ENCODE data around the gene CASQ2.

Gene CASQ2

GRCh38 chr1:115658646-115659045 lies 109.9 kb downstream of the CASQ2 start:
- no peak for DNase-seq

DNA sequence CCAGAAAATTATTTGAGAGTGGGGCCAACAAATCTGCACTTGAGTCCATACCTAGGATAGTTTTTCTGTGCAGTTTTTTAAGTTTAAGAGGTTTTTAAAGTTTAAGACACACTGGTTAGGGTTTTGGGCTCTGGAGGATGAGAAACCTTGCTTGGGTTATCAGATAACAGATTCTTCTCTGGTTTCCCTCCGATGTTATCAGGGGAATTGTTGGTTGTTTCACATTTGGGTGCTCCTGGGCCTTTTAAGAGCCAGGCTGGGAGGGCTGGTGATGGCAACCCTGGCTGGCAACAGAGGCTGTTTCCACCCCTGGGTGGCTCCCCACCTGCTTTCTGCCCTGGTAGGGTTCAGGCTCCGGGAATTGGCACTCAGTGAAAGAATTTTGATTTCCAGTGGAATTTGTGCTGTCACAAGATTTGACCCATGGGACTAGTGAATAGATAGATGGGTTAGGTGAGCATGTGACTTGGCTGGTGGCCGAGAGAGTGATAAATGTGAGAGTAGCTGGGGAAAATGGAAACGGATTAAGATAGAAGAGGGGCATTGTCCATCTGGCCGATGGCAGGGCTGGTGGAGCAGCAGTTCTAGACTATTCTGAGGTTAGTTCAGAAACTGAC lies 111.9 kb downstream of the CASQ2 start:
- no peak for DNase-seq

DNA sequence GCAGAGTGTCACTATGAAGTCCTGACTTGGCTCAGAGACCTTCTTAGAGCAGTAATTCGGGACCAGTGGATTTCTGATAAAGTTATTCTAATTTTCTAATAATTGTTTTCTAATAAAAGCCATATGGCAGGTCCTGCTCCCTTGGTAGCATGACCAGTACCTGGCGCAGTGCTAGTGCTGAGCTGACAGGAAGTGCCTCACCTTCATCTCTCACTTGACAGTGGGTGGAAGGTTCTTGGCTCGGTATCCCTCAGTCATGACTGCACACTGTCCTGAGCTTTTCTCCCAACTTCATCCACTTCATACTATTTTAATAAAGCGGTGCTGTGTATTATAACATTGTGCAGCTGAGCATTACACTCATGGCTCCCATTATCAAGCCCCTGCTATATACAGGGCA lies 112.6 kb downstream of the CASQ2 start:
- DNase-seq, result no peak

DNA sequence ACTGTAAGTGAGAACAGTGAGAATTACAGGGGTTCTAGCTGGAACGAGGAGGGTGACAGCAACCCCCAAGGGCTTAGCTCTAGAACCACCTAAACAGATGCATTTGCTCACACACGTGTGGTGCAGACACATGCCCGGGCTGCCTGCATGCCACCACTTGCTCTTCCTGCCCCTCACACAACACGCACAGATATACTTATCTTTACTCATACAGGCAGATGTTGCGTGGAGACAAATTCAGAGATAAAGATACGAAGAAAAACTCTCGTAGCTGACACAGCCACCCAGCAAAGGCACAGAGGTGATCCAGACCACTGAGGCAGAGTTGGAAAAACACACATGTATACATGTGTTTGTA lies 113.2 kb downstream of the CASQ2 start:
- no peak for DNase-seq

DNA sequence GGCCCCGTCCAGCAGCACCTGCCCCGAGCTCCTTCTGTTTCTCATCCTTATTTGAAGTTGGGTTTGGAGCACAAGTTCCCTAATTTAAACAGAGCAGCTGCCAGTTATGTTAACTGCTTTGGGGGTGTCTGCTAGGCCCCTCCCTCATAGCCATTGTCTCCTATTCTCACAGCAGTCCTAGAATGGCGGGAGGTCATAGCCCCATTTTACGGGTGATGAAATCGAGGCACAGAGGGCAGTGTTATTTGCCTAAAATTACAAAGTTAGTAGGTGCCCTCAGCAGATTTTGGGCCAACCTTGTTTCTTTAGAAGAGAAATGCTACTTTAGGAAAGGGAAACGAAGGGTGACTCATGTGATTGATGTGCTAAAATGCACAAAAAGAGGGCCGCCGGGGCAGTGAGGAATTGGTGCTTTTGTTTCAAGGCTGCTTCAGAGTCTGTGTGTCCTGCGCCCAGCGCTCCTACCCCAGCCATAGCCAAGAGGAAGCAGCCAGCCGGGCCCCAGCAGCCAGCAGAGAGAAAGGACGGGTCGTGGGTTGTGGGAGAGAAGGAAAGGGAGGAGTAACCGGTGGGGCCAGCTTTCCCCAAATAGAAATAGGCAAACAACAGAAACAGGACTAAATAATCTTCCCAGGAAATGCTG lies 113.7 kb downstream of the CASQ2 start:
- DNase-seq, result no peak

DNA sequence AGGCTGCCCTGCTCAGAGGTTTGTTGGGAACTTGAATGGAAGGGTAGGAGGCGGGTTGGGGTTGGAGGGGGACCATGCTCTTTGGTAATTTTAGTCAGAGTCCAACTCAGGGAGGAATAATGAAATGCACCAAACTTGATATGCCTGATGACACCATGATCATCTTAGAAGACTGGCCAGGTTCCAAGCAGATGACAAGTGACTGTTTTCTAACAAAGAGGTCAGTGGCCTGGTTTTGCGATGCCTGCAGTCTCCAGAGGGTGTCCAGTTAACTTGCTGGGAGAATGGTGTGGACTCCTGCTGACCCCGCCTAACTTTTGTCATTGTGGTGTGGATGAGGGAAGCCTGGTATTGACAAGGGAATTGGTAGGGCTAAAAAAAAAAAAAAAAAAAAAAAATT lies 114.4 kb downstream of the CASQ2 start:
- DNase-seq, result no peak

DNA sequence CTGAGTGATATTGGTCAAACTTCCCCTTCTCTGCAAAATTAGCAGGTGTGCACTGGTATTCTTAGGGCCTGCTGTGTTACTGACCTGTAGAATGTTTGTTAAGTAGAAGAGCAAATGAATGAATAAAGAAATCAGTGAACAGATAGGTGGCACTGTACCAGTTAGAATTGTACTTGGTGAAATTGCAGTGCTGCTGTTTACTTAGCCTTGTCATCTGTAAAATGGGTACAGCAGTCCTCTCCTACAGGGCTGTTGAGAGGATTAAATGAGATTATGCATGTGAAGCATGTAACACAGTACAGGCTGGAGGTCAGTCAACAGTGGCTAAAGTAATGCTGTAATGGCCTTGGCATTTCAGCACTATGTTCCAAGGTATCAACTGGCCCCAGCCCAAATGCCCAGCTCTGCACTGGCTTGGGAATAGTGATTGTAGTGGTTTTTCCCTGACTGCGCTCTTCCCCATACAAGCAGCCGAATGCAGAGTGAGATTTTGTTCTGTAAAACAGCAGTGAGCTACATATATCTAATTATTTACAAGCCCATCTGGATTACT lies 116.2 kb downstream of the CASQ2 start:
- no peak for DNase-seq

- no peak for DNase-seq
Observed at GRCh38 chr1:115651391-115651790, 117.1 kb downstream of the CASQ2 start.

- no peak for DNase-seq
Observed at GRCh38 chr1:115650961-115651360, 117.6 kb downstream of the CASQ2 start.
